HG02571 (cell line): ENCODE measurements around the gene RPS10.

Experiments
- ATAC-seq: cut with Tn5 transposase; IDR thresholded peaks from one replicate; pipeline ENCODE4 v1.9.1; 2021; ENCODE audit warnings: mild to moderate bottlenecking, moderate library complexity; ENCODE audit not compliant: unreplicated experiment

The RPS10 gene

GRCh38 chr6:34425498-34426410 is at the start of gene RPS10:
Gene RPS10 (minus strand): TSS chr6:34426069. CDS start chr6:34425221, 848 bp downstream.
- ATAC-seq = peak; percentile 84

- ATAC-seq = no peak
These were observed 49.4 kb upstream of the RPS10 start for GRCh38 chr6:34475238-34475682.

GRCh38 chr6:34474754-34475153 is 48.9 kb upstream of the RPS10 start:
- ATAC-seq = no peak

- ATAC-seq = no peak
These were observed 48.1 kb upstream of the RPS10 start for GRCh38 chr6:34473967-34474366.

GRCh38 chr6:34472425-34472824 is 46.6 kb upstream of the RPS10 start:
- ATAC-seq = no peak

- no peak for ATAC-seq
These were observed 43.6 kb upstream of the RPS10 start for GRCh38 chr6:34469499-34469898.

- ATAC-seq = no peak
These were observed 42.6 kb upstream of the RPS10 start for GRCh38 chr6:34468378-34468892.

GRCh38 chr6:34466242-34467185 is 40.6 kb upstream of the RPS10 start:
- ATAC-seq = no peak

GRCh38 chr6:34465531-34466241 is 39.8 kb upstream of the RPS10 start, which contains the start of gene PACSIN1:
Gene PACSIN1 (plus strand): TSS chr6:34466076. CDS start chr6:34526306, 60,230 bp downstream.
- ATAC-seq = no peak

- ATAC-seq = no peak
These were observed 38.0 kb upstream of the RPS10 start for GRCh38 chr6:34463849-34464248.

GRCh38 chr6:34463299-34463698 is 37.4 kb upstream of the RPS10 start:
- no peak for ATAC-seq

GRCh38 chr6:34462551-34462971 is 36.7 kb upstream of the RPS10 start:
- no peak for ATAC-seq

- no peak for ATAC-seq
These were observed 36.1 kb upstream of the RPS10 start for GRCh38 chr6:34462010-34462409.

GRCh38 chr6:34460796-34461507 is 35.1 kb upstream of the RPS10 start:
- no peak for ATAC-seq

GRCh38 chr6:34459899-34460593 is 34.2 kb upstream of the RPS10 start:
- no peak for ATAC-seq

- no peak for ATAC-seq
These were observed 32.2 kb upstream of the RPS10 start for GRCh38 chr6:34457742-34458735.

- no peak for ATAC-seq
These were observed 31.5 kb upstream of the RPS10 start for GRCh38 chr6:34457382-34457741.

- ATAC-seq = no peak
These were observed 30.0 kb upstream of the RPS10 start for GRCh38 chr6:34455831-34456230.
